IPS-NIHi7 (cell line): Measurements from ENCODE around the gene ANK3.

Experiments
- DNase-seq: peaks from one replicate; pipeline ENCODE4 v3.0.0; 2012; ENCODE audit warnings: mixed read lengths; ENCODE audit errors: extremely low spot score

ANK3 gene

GRCh38 chr10:60139798-60140566, 249.7 kb downstream of the ANK3 start:
- peak; percentile 36 for DNase-seq

GRCh38 chr10:60139290-60139689, 250.4 kb downstream of the ANK3 start:
- no peak for DNase-seq

DNA sequence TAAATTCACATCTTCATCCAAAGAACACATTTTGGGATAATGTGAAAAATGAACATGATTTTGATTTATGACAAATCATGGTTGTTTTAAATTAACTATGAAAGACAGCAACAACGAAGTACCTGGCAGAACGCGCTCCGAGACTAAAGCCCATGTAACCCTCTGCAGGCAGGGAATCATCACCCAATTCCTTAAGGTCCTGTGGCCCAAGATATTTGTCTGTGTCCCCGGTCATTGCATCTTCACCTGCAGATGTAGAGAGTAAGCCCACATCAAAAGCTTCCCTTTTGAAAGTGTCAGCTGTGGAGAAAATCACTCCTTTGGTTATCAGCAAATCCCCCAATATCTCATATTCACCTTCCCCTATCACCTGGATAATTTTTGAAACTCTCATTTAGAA, 250.8 kb downstream of the ANK3 start:
- DNase-seq, result no peak

DNA sequence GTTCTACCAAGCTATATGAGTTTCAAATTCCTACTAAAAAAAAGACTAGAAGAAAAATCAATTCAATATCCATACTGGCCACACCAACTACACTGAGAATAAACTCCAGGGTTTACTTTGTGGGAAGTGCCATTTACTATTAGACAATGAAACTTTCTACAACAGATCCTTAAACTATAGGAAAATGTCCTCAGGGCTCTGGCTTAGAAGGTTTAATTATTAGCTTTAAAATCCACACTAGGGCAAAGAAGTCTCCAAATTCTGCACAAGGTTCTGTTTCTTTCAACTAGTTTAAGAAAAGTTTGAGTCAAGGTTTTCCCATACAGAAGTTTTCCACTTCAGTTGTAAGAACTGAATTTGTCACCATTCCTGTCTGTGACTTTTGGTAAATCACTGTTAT, 251.6 kb downstream of the ANK3 start:
- DNase-seq, result no peak

- no peak for DNase-seq
Observed at GRCh38 chr10:60137292-60137992, 252.2 kb downstream of the ANK3 start.

DNA sequence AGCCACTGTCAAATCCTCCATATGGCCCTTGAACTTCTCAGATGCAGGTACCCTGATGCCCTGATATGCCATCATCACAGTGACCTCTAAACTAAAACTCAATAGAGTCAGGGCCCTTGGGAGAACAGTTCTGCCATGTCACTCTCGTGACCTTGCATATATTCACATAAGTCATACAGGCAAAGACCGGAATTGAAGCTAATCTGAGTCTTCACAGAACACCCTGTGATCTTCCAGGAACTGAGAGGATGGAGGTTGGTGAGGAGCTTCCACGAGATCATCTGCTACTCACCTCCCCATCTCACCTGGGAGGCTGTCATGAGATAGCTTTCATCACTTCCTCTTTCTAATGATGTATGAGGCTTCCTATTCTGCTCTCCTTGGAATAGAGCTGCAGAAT, 254.7 kb downstream of the ANK3 start:
- DNase-seq, result no peak

GRCh38 chr10:60134548-60134947, 255.1 kb downstream of the ANK3 start:
- DNase-seq, result no peak

DNA sequence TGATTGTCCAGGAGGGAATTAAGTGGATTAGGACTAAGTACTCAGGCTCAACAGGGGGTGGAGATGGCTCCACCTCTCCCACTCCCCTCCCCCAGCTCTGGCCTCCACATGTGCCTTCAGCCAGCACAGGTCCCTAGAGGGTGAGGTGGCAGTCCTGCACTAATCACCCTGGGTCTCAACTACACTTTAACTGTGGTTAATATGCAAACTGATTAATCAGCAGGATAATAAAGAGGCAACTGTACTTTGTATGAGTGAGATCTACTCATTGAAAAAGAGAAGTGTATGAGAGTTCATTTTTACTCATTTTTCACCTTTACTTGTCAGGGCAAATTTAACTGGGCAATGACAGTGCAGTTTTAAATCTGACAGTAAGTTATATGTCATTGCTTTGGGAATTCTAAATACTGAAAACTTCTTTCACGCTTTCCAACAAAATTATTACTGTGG, 259.5 kb downstream of the ANK3 start:
- DNase-seq, result peak; percentile 62

- DNase-seq, result no peak
Observed at GRCh38 chr10:60125895-60126294, 263.8 kb downstream of the ANK3 start.

DNA sequence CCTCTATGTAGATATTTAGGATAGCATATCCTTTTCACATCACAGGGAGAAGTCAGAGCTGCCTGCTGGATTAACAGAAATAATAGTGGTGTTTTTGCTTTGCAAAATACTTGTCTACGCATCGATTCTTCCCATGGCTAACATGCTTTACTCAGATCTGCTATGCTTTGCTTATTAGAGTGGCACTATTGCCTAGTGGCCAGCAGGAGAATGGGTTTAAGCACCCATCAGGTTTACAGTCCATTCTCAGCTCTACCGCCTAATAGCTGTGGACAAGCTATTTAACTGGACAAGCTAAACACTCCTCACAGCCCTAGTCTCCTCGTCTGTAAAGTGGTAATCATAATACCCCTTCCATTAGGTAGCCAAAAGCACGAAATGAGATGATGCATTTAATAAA, 265.1 kb downstream of the ANK3 start:
- no peak for DNase-seq

DNA sequence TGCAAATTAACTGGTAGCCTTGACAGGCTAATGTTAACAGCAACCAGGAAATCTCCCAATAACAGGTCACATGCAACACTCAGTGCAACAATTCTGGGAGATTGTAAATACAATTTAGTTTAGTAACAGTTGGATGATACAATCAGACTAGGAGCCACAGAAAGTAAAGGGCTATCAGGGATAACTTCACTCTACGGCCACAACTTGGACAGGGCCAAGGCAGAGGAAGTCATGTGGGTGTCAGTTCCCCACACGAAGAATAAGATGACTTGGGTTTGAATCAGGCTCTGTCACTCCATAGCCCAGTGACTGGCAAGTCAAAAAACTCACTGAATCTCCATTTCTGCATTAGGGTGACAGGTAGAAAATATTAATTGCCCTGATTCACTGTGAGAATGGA, 266.0 kb downstream of the ANK3 start:
- no peak for DNase-seq

- no peak for DNase-seq
Observed at GRCh38 chr10:60123172-60123571, 266.5 kb downstream of the ANK3 start.

DNA sequence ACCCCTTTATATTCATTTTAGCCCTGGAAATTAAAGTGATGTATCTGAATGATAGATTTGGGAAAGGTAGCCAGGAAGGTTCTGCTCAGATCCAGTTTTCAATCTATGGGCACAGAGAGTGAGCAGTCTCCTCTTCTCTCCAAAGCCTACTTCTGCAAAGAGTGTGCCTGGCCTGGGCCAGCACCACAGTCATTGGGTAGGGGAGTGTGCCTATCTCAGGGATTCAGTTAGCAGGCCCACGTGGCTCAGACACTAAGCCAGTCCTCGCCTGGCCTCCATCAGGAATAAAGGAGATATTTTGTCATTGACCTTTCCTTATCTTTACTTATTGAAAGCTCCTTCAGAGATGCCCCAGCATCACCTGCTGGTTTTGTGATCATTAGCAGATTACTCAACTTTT, 267.5 kb downstream of the ANK3 start:
- DNase-seq, result no peak

GRCh38 chr10:60114765-60115586, 274.7 kb downstream of the ANK3 start:
- DNase-seq, result peak; percentile 72

DNA sequence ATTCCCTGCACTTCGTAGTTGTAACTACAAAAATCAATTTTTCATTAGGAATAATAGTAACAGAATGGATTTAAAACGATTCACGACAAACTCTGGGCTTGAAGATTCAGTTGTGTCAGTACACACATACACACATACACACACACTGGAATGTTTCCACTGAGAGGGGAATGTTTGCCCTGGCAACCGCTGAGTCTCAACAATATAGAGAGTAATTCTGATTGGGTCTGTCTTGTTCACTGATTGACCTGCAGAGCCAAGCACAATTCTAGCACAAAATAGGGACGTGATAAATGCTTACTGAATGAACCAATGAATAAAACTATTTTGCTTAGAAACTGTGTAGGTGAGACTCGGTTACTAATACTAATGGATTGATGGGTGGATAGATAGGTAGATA, 278.9 kb downstream of the ANK3 start:
- no peak for DNase-seq

GRCh38 chr10:60107308-60107976, 282.2 kb downstream of the ANK3 start:
- DNase-seq, result no peak

GRCh38 chr10:60105295-60105695, 284.4 kb downstream of the ANK3 start:
- no peak for DNase-seq

DNA sequence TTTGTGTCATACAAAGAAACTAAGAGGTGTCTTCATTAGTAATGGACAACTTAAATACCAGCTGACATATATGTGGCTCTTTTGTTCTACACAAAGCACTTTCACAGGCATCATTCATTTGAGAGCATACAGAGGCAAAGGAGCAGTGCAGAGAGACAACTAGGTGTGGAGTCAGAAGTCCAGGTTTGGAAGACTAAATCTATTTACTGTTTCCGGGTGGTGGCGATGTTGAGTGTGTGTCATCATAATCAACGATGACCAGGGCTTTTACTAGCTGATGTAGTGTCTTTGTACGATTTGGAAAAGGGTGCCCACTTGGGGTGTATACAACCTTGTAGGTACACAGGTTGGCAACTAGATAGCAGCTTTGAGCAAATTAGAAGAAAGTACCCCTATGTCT, 287.9 kb downstream of the ANK3 start:
- no peak for DNase-seq

- peak; percentile 41 for DNase-seq
Observed at GRCh38 chr10:60099998-60100747, 289.5 kb downstream of the ANK3 start.

DNA sequence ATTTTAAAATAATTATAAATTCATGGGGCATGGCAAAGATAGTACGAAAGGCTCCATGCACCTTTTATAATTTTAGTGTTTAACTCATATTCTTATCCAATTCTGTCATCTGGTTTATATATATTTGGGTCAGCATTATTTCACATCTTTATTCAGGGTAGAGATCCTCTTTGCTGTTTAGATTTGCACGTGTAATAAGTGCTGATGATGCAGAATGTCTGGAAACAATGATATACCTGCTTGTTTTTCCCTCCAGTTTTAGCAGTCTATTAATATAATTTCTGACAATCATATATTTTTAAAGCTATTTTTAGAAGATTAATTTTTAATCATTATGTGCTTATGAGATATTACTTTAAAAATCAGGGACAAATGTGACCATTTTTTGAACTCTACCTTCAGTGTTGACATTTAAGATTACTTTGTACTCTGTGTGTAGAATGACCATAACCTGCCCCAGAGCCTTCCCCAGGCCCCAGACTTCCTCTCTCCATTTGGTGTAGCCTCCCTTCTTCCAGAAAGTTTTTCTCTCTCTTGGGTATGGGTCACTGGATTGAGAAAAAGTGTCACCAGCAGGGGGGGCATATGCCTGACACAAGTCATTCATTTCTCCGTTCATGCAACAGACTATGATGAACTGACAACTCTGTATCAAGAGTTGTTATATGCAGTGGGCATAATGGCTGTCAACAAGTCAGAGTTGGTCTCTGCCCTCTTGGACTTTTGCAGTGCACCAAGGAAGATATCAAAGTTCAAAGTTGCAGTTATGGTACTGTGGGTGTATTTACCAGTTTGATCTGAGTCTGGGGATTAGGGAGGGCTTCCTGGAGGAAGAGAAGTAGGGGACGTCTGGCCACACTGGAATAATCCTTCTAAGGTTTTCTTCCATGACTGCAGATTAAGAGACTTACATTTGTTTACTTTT, 290.7 kb downstream of the ANK3 start:
- peak; percentile 27 for DNase-seq
